Natural killer cell (primary cell): Measurements from ENCODE around the gene TTF2. TPM values are rescaled to one million over a fixed set of nuclear protein-coding genes. Genes with fewer than 3 reads are reported as not detected.

Experiments
- ATAC-seq, 3 donors: fragments of 150-1000 bp in 2 of 3; fragments of 200-7000 bp in 1 of 3; cut with Tn5 transposase; 1 replicate in 1 of 3; 2 replicates in 2 of 3; pipeline ENCODE4 v1.10.0; 2021; ENCODE audit warnings: mild to moderate bottlenecking in 2 of 3, moderate library complexity in 2 of 3
- DNase-seq, 2 donors: peaks; one replicate each; pipeline versions ENCODE4 v3.0.0 to v3.0.0-alpha.2; 2013 to 2021; ENCODE audit warnings: mixed read lengths in 1 of 2
- H3K27ac ChIP-seq: one replicate; pipeline ENCODE4 v1.5.1; 2013; ENCODE audit warnings: mild to moderate bottlenecking, low read length
- H3K27me3 ChIP-seq: one replicate; pipeline ENCODE4 v1.6.1; 2013; ENCODE audit warnings: low read length; ENCODE audit not compliant: control insufficient read depth, insufficient read depth
- H3K36me3 ChIP-seq: one replicate; pipeline ENCODE4 v1.6.1; 2013; ENCODE audit warnings: low read length; ENCODE audit not compliant: control insufficient read depth, insufficient read depth
- H3K4me1 ChIP-seq: one replicate; pipeline ENCODE4 v1.6.1; 2013; ENCODE audit warnings: low read length; ENCODE audit not compliant: control insufficient read depth, insufficient read depth
- H3K4me3 ChIP-seq: one replicate; pipeline ENCODE4 v1.5.1; 2013; ENCODE audit warnings: low read length
- H3K9me3 ChIP-seq: one replicate; pipeline ENCODE4 v1.6.1; 2013; ENCODE audit warnings: low read length; ENCODE audit not compliant: control insufficient read depth, insufficient read depth
- H3K27ac Mint-ChIP-seq, 2 donors: one replicate each; pipeline ENCODE4 v1.8.0; 2022; ENCODE audit warnings: mild to moderate bottlenecking in 2 of 2, mixed read lengths in 2 of 2, moderate library complexity in 1 of 2
- H3K27me3 Mint-ChIP-seq, 2 donors: one replicate each; pipeline ENCODE4 v1.8.0; 2022; ENCODE audit warnings: low read depth in 2 of 2, mixed read lengths in 2 of 2
- H3K36me3 Mint-ChIP-seq: one replicate; pipeline ENCODE4 v1.8.0; 2022; ENCODE audit warnings: mixed read lengths
- H3K4me1 Mint-ChIP-seq, 2 donors: one replicate each; pipeline ENCODE4 v1.8.0; 2022; ENCODE audit warnings: mixed read lengths in 2 of 2
- H3K4me3 Mint-ChIP-seq: one replicate; pipeline ENCODE4 v1.8.0; 2022; ENCODE audit warnings: mild to moderate bottlenecking, moderate library complexity, mixed read lengths
- H3K9me3 Mint-ChIP-seq, 2 donors: one replicate each; pipeline ENCODE4 v1.8.0; 2022; ENCODE audit warnings: mixed read lengths in 2 of 2
- CTCF ChIP-seq: fragments of 200-600 bp; IDR thresholded peaks from one replicate; pipeline ENCODE4 v1.8.0; 2022; ENCODE audit warnings: antibody characterized with exemption
- WGBS: methylation state at CpG from one replicate; pipeline ENCODE4 v1.1.7; 2013; ENCODE audit warnings: missing lambda C conversion rate; ENCODE audit not compliant: insufficient coverage; 5-methylcytosine and 5-hydroxymethylcytosine counted together
- intact Hi-C: fragments of 100-400 bp; cut with micrococcal nuclease; formaldehyde crosslinking; loops from one replicate; pipeline ENCODE4 v1.14.2; 2022
- total RNA-seq, 4 donors: library from RNA; stranded (reverse); fragments of 120-200 nt in 1 of 4; gene quantifications; one replicate each; pipeline versions ENCODE4 v1.2.3 to v1.2.4, GENCODE V29; 2013 to 2022

TTF2 gene
- total RNA-seq, 3 donors from 2014 or later (not counting 1 experiment from before 2014, with no cell fraction given) = 17.9 to 24.7 (median 23.9) TPM

- no peak overlapping the region for H3K27ac ChIP-seq
- Mint-ChIP-seq H3K4me3 (no peak overlapping the region), H3K9me3 (no peaks in the 10 kb centered on the region), H3K36me3 (no peaks in the 10 kb centered on the region), H3K4me1 (peaks cover 0 to 6% of the 10 kb centered on the region in 2 donors), H3K27me3 (no peaks in the 10 kb centered on the region), H3K27ac (no peak overlapping the region)
- intact Hi-C loops = no loop called here
- DNase-seq (no peak), ATAC-seq (no peak)
- H3K36me3 ChIP-seq = peaks cover 2% of the 10 kb centered on the region
- no peaks in the 10 kb centered on the region for H3K9me3 ChIP-seq
- H3K4me3 ChIP-seq = no peak overlapping the region
- H3K4me1 ChIP-seq = no peaks in the 10 kb centered on the region
- TF ChIP-seq CTCF = no peak
- 94% methylated on average over 6 of the region's 6 CpGs for WGBS
- H3K27me3 ChIP-seq = no peaks in the 10 kb centered on the region
These were observed 6.2 kb downstream of the TTF2 start for GRCh38 chr1:117066367-117066766.

- Mint-ChIP-seq H3K4me1 (peaks cover 0 to 6% of the 10 kb centered on the region in 2 donors), H3K36me3 (no peaks in the 10 kb centered on the region), H3K27me3 (no peaks in the 10 kb centered on the region), H3K4me3 (no peak overlapping the region), H3K9me3 (no peaks in the 10 kb centered on the region), H3K27ac (no peak overlapping the region)
- Histone ChIP-seq H3K27me3 (no peaks in the 10 kb centered on the region), H3K36me3 (peaks cover 2% of the 10 kb centered on the region), H3K27ac (no peak overlapping the region), H3K9me3 (no peaks in the 10 kb centered on the region), H3K4me3 (no peak overlapping the region), H3K4me1 (no peaks in the 10 kb centered on the region)
- WGBS = 80% methylated on average over 6 of the region's 6 CpGs
- peak; percentile 65 for TF ChIP-seq CTCF
- intact Hi-C loops = loop anchor here (1.0 kb wide), 1 partner anchor 61 kb away; no protein-coding TSS in a partner anchor
- DNase-seq = peak in 1 of 2 donors; percentile 63
- peak; percentile 73 to 96 (median 94) for ATAC-seq
These were observed 7.6 kb downstream of the TTF2 start for GRCh38 chr1:117067533-117068370.

- intact Hi-C loops = no loop called here
These were observed 8.5 kb downstream of the TTF2 start for GRCh38 chr1:117068580-117068979.

More at GRCh38 chr1:117068580-117068979, 8.5 kb downstream of the TTF2 start:
- no peak for TF ChIP-seq CTCF
- no peaks in the 10 kb centered on the region for H3K27me3 ChIP-seq
- H3K27ac ChIP-seq = no peak overlapping the region
- Mint-ChIP-seq H3K9me3 (no peaks in the 10 kb centered on the region), H3K36me3 (no peaks in the 10 kb centered on the region), H3K4me3 (no peak overlapping the region), H3K4me1 (peaks cover 0 to 6% of the 10 kb centered on the region in 2 donors), H3K27ac (no peak overlapping the region), H3K27me3 (no peaks in the 10 kb centered on the region)
- no peak for DNase-seq
- no peak overlapping the region for H3K4me3 ChIP-seq
- H3K9me3 ChIP-seq = no peaks in the 10 kb centered on the region
- 95% methylated on average over 4 of the region's 5 CpGs for WGBS
- H3K36me3 ChIP-seq = peaks cover 2% of the 10 kb centered on the region
- ATAC-seq = peak in 1 of 3 donors; percentile 43
- no peaks in the 10 kb centered on the region for H3K4me1 ChIP-seq
